ENCODE data around the gene MPP2. TPM values are rescaled to one million over a fixed set of nuclear protein-coding genes. Genes with fewer than 3 reads are reported as not detected.

Gene MPP2
- total RNA-seq, 1 experiment from 2014 or later, result 5.6 TPM

DNA sequence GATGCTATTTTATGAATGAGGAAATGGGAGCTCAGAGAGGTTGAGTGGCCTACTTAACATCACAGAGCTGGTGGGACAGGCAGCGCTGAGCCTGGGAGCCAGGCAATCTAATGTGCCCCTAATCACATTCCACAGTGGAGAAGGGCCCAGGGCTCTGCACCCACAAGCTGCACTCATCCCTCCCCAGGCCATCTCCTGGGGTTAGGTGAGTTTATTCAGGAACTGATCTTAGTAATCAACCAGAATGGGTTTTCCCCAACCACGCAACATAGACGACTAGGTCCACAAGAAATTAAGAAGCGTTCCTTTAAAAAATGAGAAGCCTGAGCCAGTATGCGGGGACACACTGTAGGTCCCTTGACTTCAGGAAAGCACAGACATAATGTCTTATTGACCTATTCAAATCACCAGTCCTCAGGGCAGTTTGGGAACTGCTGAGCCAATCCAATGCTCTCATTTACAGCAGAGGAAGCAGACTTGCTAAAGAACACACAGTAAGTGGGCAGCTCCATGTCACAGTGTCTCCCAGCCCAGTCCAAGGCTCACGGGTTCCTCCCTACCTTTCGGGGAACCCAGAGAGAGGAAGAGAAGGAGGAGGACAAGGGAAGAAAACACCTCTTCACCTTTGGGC, 76.7 kb downstream of the MPP2 start:
- H3K9me3 ChIP-seq, result no peaks in the 10 kb centered on the region
- H3K27me3 ChIP-seq (replicated peaks; ENCODE audit: control insufficient read depth, insufficient read depth, low read length), result no peaks in the 10 kb centered on the region
- TF ChIP-seq, protein P1, sequence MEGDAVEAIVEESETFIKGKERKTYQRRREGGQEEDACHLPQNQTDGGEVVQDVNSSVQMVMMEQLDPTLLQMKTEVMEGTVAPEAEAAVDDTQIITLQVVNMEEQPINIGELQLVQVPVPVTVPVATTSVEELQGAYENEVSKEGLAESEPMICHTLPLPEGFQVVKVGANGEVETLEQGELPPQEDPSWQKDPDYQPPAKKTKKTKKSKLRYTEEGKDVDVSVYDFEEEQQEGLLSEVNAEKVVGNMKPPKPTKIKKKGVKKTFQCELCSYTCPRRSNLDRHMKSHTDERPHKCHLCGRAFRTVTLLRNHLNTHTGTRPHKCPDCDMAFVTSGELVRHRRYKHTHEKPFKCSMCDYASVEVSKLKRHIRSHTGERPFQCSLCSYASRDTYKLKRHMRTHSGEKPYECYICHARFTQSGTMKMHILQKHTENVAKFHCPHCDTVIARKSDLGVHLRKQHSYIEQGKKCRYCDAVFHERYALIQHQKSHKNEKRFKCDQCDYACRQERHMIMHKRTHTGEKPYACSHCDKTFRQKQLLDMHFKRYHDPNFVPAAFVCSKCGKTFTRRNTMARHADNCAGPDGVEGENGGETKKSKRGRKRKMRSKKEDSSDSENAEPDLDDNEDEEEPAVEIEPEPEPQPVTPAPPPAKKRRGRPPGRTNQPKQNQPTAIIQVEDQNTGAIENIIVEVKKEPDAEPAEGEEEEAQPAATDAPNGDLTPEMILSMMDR (IDR thresholded peaks at IDR 0.05; ENCODE audit: insufficient read depth in 1 of 2, low read depth in 1 of 2, low read length in 1 of 2, severe bottlenecking in 1 of 2, unreplicated experiment in 1 of 2), result no peak
- DNase-seq, result no peak
- CTCF ChIA-PET, result no interaction called here
- intact Hi-C loops (cut with micrococcal nuclease; ENCODE audit: unreplicated experiment), result loop anchor here (5.0 kb wide), 1 partner anchor 53 kb away; the partner anchor contains the start of gene DUSP3
- peaks cover 5% of the 10 kb centered on the region; the same call in 1 of the 2 replicates for H3K4me1 ChIP-seq
- Mint-ChIP-seq H3K27me3 (ENCODE audit: insufficient read depth, unreplicated experiment) (peaks cover 6% of the 10 kb centered on the region), H3K27ac (ENCODE audit: unreplicated experiment) (no peak overlapping the region), H3K4me1 (ENCODE audit: low read depth, unreplicated experiment) (peaks cover 7% of the 10 kb centered on the region), H3K36me3 (ENCODE audit: insufficient read depth, unreplicated experiment) (peaks cover 8% of the 10 kb centered on the region), H3K4me3 (ENCODE audit: unreplicated experiment) (peak overlapping the region; percentile 82), H3K9me3 (ENCODE audit: unreplicated experiment) (no peaks in the 10 kb centered on the region)
- no peaks in the 10 kb centered on the region for H3K36me3 ChIP-seq (ENCODE audit: control insufficient read depth, insufficient read depth, low read length)
- BruUV-seq (replicated peaks), result no TSS peak
- POLR2A ChIA-PET, result no interaction called here
- H3K4me3 ChIP-seq (ENCODE audit: low read depth, low read length), result no peak overlapping the region

DNA sequence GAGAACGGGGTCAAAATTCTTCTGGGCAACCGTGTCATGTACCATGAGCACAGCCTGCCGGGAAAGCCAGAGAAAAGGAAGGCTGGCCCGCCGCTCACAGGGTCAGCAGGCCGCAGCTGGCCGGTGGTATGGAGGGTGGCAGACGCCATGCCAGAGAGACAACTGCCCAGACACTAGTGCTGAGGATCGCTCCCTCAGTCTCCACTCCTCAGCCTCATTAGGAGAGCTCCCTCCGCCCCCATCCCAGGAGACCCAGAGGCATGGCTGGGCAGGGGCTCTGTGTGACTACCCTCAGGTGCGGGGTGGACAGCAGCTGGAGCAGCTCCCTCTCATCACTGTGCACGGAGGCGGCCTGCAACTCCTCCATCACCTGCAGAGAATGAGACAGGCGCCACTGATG, 77.6 kb downstream of the MPP2 start:
- H3K4me1 Mint-ChIP-seq (ENCODE audit: low read depth, unreplicated experiment), result peaks cover 7% of the 10 kb centered on the region
- CTCF ChIA-PET, result interaction anchor here (0.7 kb wide), 1 partner anchor 51 kb away, joined by 3 read pairs; no protein-coding TSS in a partner anchor
- POLR2A ChIA-PET, result no interaction called here

DNA sequence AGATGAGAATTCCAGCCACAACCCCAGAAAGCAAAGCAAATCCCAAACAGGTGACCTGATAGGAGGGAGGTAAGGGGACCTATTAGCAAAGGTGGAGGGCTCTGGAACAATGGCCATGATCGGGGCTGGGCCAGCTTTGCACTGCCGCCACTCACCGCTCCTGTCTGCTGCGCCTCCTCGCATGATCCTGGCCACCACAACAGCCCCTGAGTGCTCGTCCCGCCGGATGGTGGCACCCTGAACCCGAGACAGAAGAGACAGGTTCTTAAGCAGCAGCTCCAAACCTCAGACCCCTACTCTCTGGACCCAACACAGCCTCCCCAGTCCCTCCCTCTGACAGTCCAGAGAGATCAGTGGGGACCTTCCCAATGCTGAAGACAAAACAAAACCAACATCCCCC, 79.7 kb downstream of the MPP2 start:
- POLR2A ChIA-PET, result no interaction called here

More for the DNA sequence above, 77.6 kb downstream of the MPP2 start:
- H3K27ac Mint-ChIP-seq (ENCODE audit: unreplicated experiment), result no peak overlapping the region
- TF ChIP-seq, protein P1 (IDR thresholded peaks at IDR 0.05; ENCODE audit: insufficient read depth in 1 of 2, low read depth in 1 of 2, low read length in 1 of 2, severe bottlenecking in 1 of 2, unreplicated experiment in 1 of 2), result no peak
- peaks cover 8% of the 10 kb centered on the region for H3K36me3 Mint-ChIP-seq (ENCODE audit: insufficient read depth, unreplicated experiment)
- no peak overlapping the region for H3K4me3 Mint-ChIP-seq (ENCODE audit: unreplicated experiment)
- no peak overlapping the region for H3K4me3 ChIP-seq (ENCODE audit: low read depth, low read length)
- H3K27me3 Mint-ChIP-seq (ENCODE audit: insufficient read depth, unreplicated experiment), result peaks cover 6% of the 10 kb centered on the region
- BruUV-seq (replicated peaks), result no TSS peak
- no peaks in the 10 kb centered on the region for H3K36me3 ChIP-seq (ENCODE audit: control insufficient read depth, insufficient read depth, low read length)
- no peak for DNase-seq
- intact Hi-C loops (cut with micrococcal nuclease; ENCODE audit: unreplicated experiment), result loop anchor here (5.0 kb wide), 1 partner anchor 52 kb away; the partner anchor contains the start of gene DUSP3
- H3K9me3 ChIP-seq, result no peaks in the 10 kb centered on the region
- no peaks in the 10 kb centered on the region for H3K9me3 Mint-ChIP-seq (ENCODE audit: unreplicated experiment)
- H3K4me1 ChIP-seq, result peaks cover 5% of the 10 kb centered on the region; the same call in 1 of the 2 replicates
- no peaks in the 10 kb centered on the region for H3K27me3 ChIP-seq (replicated peaks; ENCODE audit: control insufficient read depth, insufficient read depth, low read length)

More for the DNA sequence above, 79.7 kb downstream of the MPP2 start:
- Mint-ChIP-seq H3K36me3 (ENCODE audit: insufficient read depth, unreplicated experiment) (no peaks in the 10 kb centered on the region), H3K9me3 (ENCODE audit: unreplicated experiment) (no peaks in the 10 kb centered on the region), H3K27ac (ENCODE audit: unreplicated experiment) (no peak overlapping the region), H3K27me3 (ENCODE audit: insufficient read depth, unreplicated experiment) (no peaks in the 10 kb centered on the region), H3K4me3 (ENCODE audit: unreplicated experiment) (no peak overlapping the region), H3K4me1 (ENCODE audit: low read depth, unreplicated experiment) (no peaks in the 10 kb centered on the region)
- CTCF ChIA-PET, result no interaction called here
- H3K36me3 ChIP-seq (ENCODE audit: control insufficient read depth, insufficient read depth, low read length), result no peaks in the 10 kb centered on the region
- TF ChIP-seq, protein P1 (IDR thresholded peaks at IDR 0.05; ENCODE audit: insufficient read depth in 1 of 2, low read depth in 1 of 2, low read length in 1 of 2, severe bottlenecking in 1 of 2, unreplicated experiment in 1 of 2), result no peak
- H3K9me3 ChIP-seq, result no peaks in the 10 kb centered on the region
- H3K4me1 ChIP-seq, result peaks cover 5% of the 10 kb centered on the region; the same call in 1 of the 2 replicates
- H3K27me3 ChIP-seq (replicated peaks; ENCODE audit: control insufficient read depth, insufficient read depth, low read length), result no peaks in the 10 kb centered on the region
- intact Hi-C loops (cut with micrococcal nuclease; ENCODE audit: unreplicated experiment), result no loop called here
- DNase-seq, result no peak
- H3K4me3 ChIP-seq (ENCODE audit: low read depth, low read length), result no peak overlapping the region
- BruUV-seq (replicated peaks), result no TSS peak

Data from Caco-2 (cell line).